Uterus (tissue), 2 donors: ENCODE measurements around the gene HSPA8.

Experiments
- CTCF ChIP-seq, 4 experiments: fragments of 200-600 bp in 2 of 4; fragments of 450-650 bp in 2 of 4; sonication (generic) in 2 of 4; IDR thresholded peaks; one replicate each; pipeline ENCODE4 v1.5.1; 2016 to 2019; ENCODE audit warnings: antibody characterized with exemption in 4 of 4, mild to moderate bottlenecking in 2 of 4, moderate library complexity in 1 of 4
- POLR2A ChIP-seq, 2 donors: fragments of 450-650 bp; IDR thresholded peaks; one replicate each; pipeline ENCODE4 v1.6.1; 2016; ENCODE audit warnings: antibody characterized with exemption in 2 of 2, mild to moderate bottlenecking in 1 of 2, moderate library complexity in 1 of 2

GRCh38 chr11:123104697-123105096 is 42.8 kb upstream of the HSPA8 start:
- no peak for TF ChIP-seq CTCF (IDR thresholded peaks at IDR 0.05)
- no peak for TF ChIP-seq POLR2A (IDR thresholded peaks at IDR 0.05)
